HG03342 (cell line): ENCODE measurements around the gene PSMA7.
"Not testable (repeated sequence)": the region's sequence is repeated elsewhere in the genome, so short reads cannot be mapped to it uniquely, and the experiment has no call there.

ENCODE experiments used
- ATAC-seq: cut with Tn5 transposase; IDR thresholded peaks from one replicate; pipeline ENCODE4 v1.9.1; 2021; ENCODE audit warnings: mild to moderate bottlenecking, moderate library complexity; ENCODE audit not compliant: unreplicated experiment

Gene PSMA7

GRCh38 chr20:62121776-62122653, 21.2 kb downstream of the PSMA7 start, which contains the start of gene LSM14B:
Gene LSM14B, plus strand, starts transcription at chr20:62122475. Its CDS starts 192 bp downstream, at chr20:62122667.
- ATAC-seq, result peak; percentile 81

- peak; percentile 9 for ATAC-seq
These were observed 22.0 kb downstream of the PSMA7 start for GRCh38 chr20:62120990-62121775.

- no peak for ATAC-seq
These were observed 22.8 kb downstream of the PSMA7 start for GRCh38 chr20:62120365-62120762.

GRCh38 chr20:62119591-62120364, 23.4 kb downstream of the PSMA7 start:
- no peak for ATAC-seq

- ATAC-seq, result no peak
These were observed 24.1 kb downstream of the PSMA7 start for GRCh38 chr20:62119115-62119514.

GRCh38 chr20:62118113-62119043, 24.8 kb downstream of the PSMA7 start:
- ATAC-seq, result no peak

GRCh38 chr20:62117658-62118057, 25.5 kb downstream of the PSMA7 start:
- ATAC-seq, result no peak

- ATAC-seq, result no peak
These were observed 25.9 kb downstream of the PSMA7 start for GRCh38 chr20:62117362-62117646.

GRCh38 chr20:62116558-62117361, 26.4 kb downstream of the PSMA7 start:
- ATAC-seq, result no peak

GRCh38 chr20:62115800-62116407, 27.3 kb downstream of the PSMA7 start:
- not testable (repeated sequence) for ATAC-seq

GRCh38 chr20:62114894-62115293, 28.3 kb downstream of the PSMA7 start:
- ATAC-seq, result no peak

GRCh38 chr20:62112368-62112767, 30.8 kb downstream of the PSMA7 start:
- no peak for ATAC-seq

- ATAC-seq, result no peak
These were observed 32.0 kb downstream of the PSMA7 start for GRCh38 chr20:62111148-62111547.

GRCh38 chr20:62105592-62105991, 37.6 kb downstream of the PSMA7 start:
- no peak for ATAC-seq

- no peak for ATAC-seq
These were observed 38.3 kb downstream of the PSMA7 start for GRCh38 chr20:62104791-62105345.

GRCh38 chr20:62104234-62104789, 38.9 kb downstream of the PSMA7 start:
- ATAC-seq, result no peak

- ATAC-seq, result no peak
These were observed 39.5 kb downstream of the PSMA7 start for GRCh38 chr20:62103508-62104233.

- no peak for ATAC-seq
These were observed 42.1 kb downstream of the PSMA7 start for GRCh38 chr20:62101078-62101477.
